Ammon's horn (tissue), 1 donor: ENCODE data around the gene AP3S2.
A peak's percentile ranks its signal among the peaks of the same experiment; 100 is the strongest.
"Not testable (repeated sequence)": the region's sequence is repeated elsewhere in the genome, so short reads cannot be mapped to it uniquely, and the experiment has no call there.

Experiments used
- DNase-seq: peaks from one replicate; pipeline ENCODE4 v3.0.0-alpha.2; 2016; ENCODE audit warnings: low spot score

The AP3S2 gene

GRCh38 chr15:89864958-89865739 is 28.6 kb downstream of the AP3S2 start:
- DNase-seq, result no peak

GRCh38 chr15:89863918-89864317 is 29.9 kb downstream of the AP3S2 start:
- DNase-seq, result no peak

- no peak for DNase-seq
Observed at GRCh38 chr15:89860891-89861290, 32.9 kb downstream of the AP3S2 start.

GRCh38 chr15:89860431-89860830 is 33.4 kb downstream of the AP3S2 start:
- no peak for DNase-seq

GRCh38 chr15:89858661-89859458 is 34.9 kb downstream of the AP3S2 start:
- DNase-seq, result no peak

- no peak for DNase-seq
Observed at GRCh38 chr15:89857673-89858072, 36.1 kb downstream of the AP3S2 start.

- no peak for DNase-seq
Observed at GRCh38 chr15:89855948-89856347, 37.8 kb downstream of the AP3S2 start.

GRCh38 chr15:89854863-89855262 is 38.9 kb downstream of the AP3S2 start:
- not testable (repeated sequence) for DNase-seq

- no peak for DNase-seq
Observed at GRCh38 chr15:89852342-89852995, 41.3 kb downstream of the AP3S2 start.

GRCh38 chr15:89851673-89852341 is 42.0 kb downstream of the AP3S2 start:
- no peak for DNase-seq

- DNase-seq, result no peak
Observed at GRCh38 chr15:89848970-89849292, 44.9 kb downstream of the AP3S2 start.

GRCh38 chr15:89847101-89847500 is 46.7 kb downstream of the AP3S2 start:
- DNase-seq, result no peak

- DNase-seq, result no peak
Observed at GRCh38 chr15:89845305-89845893, 48.4 kb downstream of the AP3S2 start.

GRCh38 chr15:89841962-89842361 is 51.8 kb downstream of the AP3S2 start:
- no peak for DNase-seq

- DNase-seq, result no peak
Observed at GRCh38 chr15:89841306-89841705, 52.5 kb downstream of the AP3S2 start.

GRCh38 chr15:89839167-89839810 is 54.5 kb downstream of the AP3S2 start:
- no peak for DNase-seq

- no peak for DNase-seq
Observed at GRCh38 chr15:89837830-89838178, 56.0 kb downstream of the AP3S2 start.

GRCh38 chr15:89837134-89837829 is 56.5 kb downstream of the AP3S2 start:
- no peak for DNase-seq

- DNase-seq, result peak; percentile 26
Observed at GRCh38 chr15:89836267-89837133, 57.3 kb downstream of the AP3S2 start.

GRCh38 chr15:89835176-89835564 is 58.6 kb downstream of the AP3S2 start:
- DNase-seq, result no peak
